Ishikawa (cell line): ENCODE results near the gene POU4F2.
A peak's percentile ranks its signal among the peaks of the same experiment; 100 is the strongest.

ENCODE experiments used
- CEBPB ChIP-seq: IDR thresholded peaks from 2 replicates; pipeline ENCODE4 v1.6.1; 2012
- CREB1 ChIP-seq: IDR thresholded peaks from 2 replicates; pipeline ENCODE4 v1.6.1; 2012; ENCODE audit warnings: low read depth
- EGR1 ChIP-seq: IDR thresholded peaks from 2 replicates; pipeline ENCODE4 v1.6.1; 2012
- EP300 ChIP-seq: IDR thresholded peaks from 2 replicates; pipeline ENCODE4 v1.6.1; 2012; ENCODE audit warnings: borderline replicate concordance
- FOXM1 ChIP-seq: IDR thresholded peaks from 2 replicates; pipeline ENCODE4 v1.6.1; 2012; ENCODE audit warnings: low read depth, borderline replicate concordance
- NFIC ChIP-seq: IDR thresholded peaks from 2 replicates; pipeline ENCODE4 v1.6.1; 2012
- RAD21 ChIP-seq: IDR thresholded peaks from 2 replicates; pipeline ENCODE4 v1.6.1; 2012; ENCODE audit warnings: low read depth
- TAF1 ChIP-seq: IDR thresholded peaks from 2 replicates; pipeline ENCODE4 v1.6.1; 2012; ENCODE audit warnings: low read depth, mild to moderate bottlenecking
- TCF12 ChIP-seq: IDR thresholded peaks from 2 replicates; pipeline ENCODE4 v1.6.1; 2012; ENCODE audit warnings: low read depth
- TEAD4 ChIP-seq: IDR thresholded peaks from 2 replicates; pipeline ENCODE4 v1.6.1; 2012
- YY1 ChIP-seq: IDR thresholded peaks from 2 replicates; pipeline ENCODE4 v1.6.1; 2012; ENCODE audit warnings: low read depth
- ZBTB7A ChIP-seq: IDR thresholded peaks from 2 replicates; pipeline ENCODE4 v1.6.1; 2012; ENCODE audit warnings: low read depth
- TF ChIP-seq, protein P1 (sequence below): IDR thresholded peaks from 2 replicates; pipeline ENCODE4 v1.6.1; 2012
- TF ChIP-seq, protein P2 (sequence below): IDR thresholded peaks from 2 replicates; pipeline ENCODE4 v1.6.1; 2012; ENCODE audit warnings: low read depth, mild to moderate bottlenecking
- TF ChIP-seq, protein P3 (sequence below): IDR thresholded peaks from 2 replicates; pipeline ENCODE4 v1.6.1; 2012

POU4F2 gene

DNA sequence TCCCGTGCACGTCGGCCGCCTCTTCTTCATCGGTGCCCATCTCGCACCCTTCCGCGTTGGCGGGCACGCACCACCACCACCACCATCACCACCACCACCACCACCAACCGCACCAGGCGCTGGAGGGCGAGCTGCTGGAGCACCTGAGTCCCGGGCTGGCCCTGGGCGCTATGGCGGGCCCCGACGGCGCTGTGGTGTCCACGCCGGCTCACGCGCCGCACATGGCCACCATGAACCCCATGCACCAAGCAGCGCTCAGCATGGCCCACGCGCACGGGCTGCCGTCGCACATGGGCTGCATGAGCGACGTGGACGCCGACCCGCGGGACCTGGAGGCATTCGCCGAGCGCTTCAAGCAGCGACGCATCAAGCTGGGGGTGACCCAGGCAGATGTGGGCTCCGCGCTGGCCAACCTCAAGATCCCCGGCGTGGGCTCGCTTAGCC is 1.4 kb downstream of the POU4F2 start:
- TF ChIP-seq CEBPB (no peak), FOXM1 (no peak), ZBTB7A (no peak), TCF12 (no peak), RAD21 (no peak), TEAD4 (no peak)
- TF ChIP-seq, protein P1, sequence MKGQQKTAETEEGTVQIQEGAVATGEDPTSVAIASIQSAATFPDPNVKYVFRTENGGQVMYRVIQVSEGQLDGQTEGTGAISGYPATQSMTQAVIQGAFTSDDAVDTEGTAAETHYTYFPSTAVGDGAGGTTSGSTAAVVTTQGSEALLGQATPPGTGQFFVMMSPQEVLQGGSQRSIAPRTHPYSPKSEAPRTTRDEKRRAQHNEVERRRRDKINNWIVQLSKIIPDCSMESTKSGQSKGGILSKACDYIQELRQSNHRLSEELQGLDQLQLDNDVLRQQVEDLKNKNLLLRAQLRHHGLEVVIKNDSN: no peak
- TF ChIP-seq, protein P2, sequence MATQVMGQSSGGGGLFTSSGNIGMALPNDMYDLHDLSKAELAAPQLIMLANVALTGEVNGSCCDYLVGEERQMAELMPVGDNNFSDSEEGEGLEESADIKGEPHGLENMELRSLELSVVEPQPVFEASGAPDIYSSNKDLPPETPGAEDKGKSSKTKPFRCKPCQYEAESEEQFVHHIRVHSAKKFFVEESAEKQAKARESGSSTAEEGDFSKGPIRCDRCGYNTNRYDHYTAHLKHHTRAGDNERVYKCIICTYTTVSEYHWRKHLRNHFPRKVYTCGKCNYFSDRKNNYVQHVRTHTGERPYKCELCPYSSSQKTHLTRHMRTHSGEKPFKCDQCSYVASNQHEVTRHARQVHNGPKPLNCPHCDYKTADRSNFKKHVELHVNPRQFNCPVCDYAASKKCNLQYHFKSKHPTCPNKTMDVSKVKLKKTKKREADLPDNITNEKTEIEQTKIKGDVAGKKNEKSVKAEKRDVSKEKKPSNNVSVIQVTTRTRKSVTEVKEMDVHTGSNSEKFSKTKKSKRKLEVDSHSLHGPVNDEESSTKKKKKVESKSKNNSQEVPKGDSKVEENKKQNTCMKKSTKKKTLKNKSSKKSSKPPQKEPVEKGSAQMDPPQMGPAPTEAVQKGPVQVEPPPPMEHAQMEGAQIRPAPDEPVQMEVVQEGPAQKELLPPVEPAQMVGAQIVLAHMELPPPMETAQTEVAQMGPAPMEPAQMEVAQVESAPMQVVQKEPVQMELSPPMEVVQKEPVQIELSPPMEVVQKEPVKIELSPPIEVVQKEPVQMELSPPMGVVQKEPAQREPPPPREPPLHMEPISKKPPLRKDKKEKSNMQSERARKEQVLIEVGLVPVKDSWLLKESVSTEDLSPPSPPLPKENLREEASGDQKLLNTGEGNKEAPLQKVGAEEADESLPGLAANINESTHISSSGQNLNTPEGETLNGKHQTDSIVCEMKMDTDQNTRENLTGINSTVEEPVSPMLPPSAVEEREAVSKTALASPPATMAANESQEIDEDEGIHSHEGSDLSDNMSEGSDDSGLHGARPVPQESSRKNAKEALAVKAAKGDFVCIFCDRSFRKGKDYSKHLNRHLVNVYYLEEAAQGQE: no peak

DNA sequence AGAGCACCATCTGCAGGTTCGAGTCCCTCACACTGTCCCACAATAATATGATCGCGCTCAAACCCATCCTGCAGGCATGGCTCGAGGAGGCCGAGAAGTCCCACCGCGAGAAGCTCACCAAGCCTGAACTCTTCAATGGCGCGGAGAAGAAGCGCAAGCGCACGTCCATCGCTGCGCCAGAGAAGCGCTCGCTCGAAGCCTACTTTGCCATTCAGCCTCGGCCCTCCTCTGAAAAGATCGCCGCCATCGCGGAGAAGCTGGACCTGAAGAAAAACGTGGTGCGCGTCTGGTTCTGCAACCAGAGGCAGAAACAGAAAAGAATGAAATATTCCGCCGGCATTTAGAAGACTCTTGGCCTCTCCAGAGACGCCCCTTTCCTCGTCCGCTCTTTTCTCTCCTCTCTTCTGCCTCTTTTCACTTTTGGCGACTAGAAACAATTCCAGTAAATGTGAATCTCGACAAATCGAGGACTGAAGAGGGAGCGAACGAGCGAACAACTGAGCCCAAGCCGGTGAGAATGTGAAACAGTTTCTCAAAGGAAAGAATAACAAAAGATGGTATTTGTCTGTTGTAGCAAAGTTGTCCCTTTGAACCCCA is 1.9 kb downstream of the POU4F2 start:
- no peak for TF ChIP-seq FOXM1
- no peak for TF ChIP-seq RAD21
- TF ChIP-seq, protein P3, sequence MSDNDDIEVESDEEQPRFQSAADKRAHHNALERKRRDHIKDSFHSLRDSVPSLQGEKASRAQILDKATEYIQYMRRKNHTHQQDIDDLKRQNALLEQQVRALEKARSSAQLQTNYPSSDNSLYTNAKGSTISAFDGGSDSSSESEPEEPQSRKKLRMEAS: no peak

DNA sequence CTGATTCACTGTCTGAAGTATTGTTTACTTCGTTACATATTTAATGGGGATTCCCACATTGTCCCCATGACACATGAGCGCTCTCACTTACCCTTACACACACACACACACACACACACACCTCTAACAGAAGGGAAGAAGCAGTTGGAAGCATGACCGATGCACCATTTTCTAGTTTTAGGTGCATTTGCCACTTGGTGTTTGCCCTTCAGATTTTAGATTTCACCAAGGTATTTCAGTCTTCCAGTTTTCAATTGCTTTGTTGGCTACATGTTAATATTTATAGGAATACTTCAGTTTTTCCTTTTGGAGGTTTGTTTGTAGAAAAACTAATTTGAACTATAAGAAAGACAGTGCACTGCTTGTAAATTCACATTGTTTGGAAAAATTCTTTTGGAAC is 3.1 kb downstream of the POU4F2 start:
- TF ChIP-seq CEBPB (no peak), FOXM1 (no peak)

DNA sequence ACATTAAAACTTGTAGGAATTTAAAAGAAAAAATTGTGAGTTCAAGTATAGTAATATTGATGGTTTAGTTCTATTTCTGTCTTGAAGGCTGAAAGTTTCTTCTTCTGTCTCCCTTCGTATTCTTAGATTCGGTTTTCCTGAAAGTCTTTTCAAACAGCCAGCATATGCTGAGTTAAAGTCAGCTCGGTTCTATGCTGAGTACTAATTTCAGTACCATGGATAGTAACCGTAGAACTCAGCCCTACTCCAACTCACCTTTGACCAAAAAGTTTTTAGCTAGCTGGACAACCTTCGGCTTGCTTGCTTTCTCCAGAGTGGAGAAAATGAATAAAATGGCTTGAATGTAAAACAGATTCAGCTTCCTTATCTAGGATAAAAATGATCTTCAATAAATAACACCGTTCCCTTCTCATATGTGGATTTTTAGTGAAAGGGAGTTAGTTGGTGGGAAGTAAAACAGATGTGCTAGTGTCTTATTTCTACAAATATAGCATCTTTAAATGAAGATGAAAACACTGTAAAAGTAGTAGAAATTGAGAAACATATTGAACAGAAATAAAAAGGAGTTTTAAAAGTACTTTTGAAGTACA is 5.2 kb downstream of the POU4F2 start:
- no peak for TF ChIP-seq RAD21
- no peak for TF ChIP-seq NFIC
- TF ChIP-seq CREB1: no peak
- TF ChIP-seq EP300: no peak
- no peak for TF ChIP-seq YY1
- TF ChIP-seq TAF1: no peak
- TF ChIP-seq, protein P2: peak; percentile 93

DNA sequence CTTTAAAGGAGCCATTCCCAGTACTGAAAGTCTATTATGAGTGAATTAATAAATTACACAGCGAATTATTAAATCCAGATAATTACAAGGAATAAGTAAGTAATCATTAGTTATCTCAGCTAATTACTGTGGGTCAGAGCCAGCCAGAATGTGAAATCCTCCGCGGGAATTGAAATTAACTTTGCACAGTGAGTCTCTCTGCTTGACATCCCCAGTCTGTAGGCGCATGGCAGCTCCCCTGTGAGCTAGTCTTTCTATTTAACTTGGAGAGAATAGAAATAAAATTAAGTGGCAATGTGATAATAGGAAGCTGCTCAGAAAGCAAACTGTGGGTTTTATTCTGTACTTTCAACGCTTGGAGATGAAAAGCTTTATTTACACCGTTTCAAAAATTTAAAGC is 7.2 kb downstream of the POU4F2 start:
- TF ChIP-seq TEAD4 (no peak), CEBPB (no peak), TCF12 (no peak), CREB1 (no peak), RAD21 (no peak), ZBTB7A (no peak), YY1 (no peak), FOXM1 (no peak), NFIC (no peak), TAF1 (no peak), EP300 (no peak), EGR1 (no peak)
- TF ChIP-seq, protein P2: no peak
- TF ChIP-seq, protein P3: no peak
- TF ChIP-seq, protein P1: no peak
